HFFc6 (cell line): ENCODE measurements around the gene STX8. TPM values are rescaled to one million over a fixed set of nuclear protein-coding genes. Genes with fewer than 3 reads are reported as not detected.

Experiments
- DNase-seq: peaks from one replicate; pipeline ENCODE4 v3.0.0-alpha.2; 2018
- H3K27ac Mint-ChIP-seq: 2 replicates; pipeline ENCODE4 v1.8.0; 2020; ENCODE audit warnings: mild to moderate bottlenecking, mixed read lengths
- H3K27me3 Mint-ChIP-seq: 2 replicates; pipeline ENCODE4 v1.8.0; 2021; ENCODE audit warnings: mild to moderate bottlenecking, moderate library complexity, mixed read lengths; ENCODE audit not compliant: insufficient read depth
- H3K36me3 Mint-ChIP-seq: 2 replicates; pipeline ENCODE4 v1.8.0; 2021; ENCODE audit warnings: low read depth, mixed read lengths
- H3K4me1 Mint-ChIP-seq: 2 replicates; pipeline ENCODE4 v1.8.0; 2020; ENCODE audit warnings: low read depth, mixed read lengths
- H3K4me3 Mint-ChIP-seq: 2 replicates; pipeline ENCODE4 v1.8.0; 2020; ENCODE audit warnings: mild to moderate bottlenecking, moderate library complexity, mixed read lengths
- H3K9me3 Mint-ChIP-seq: 2 replicates; pipeline ENCODE4 v1.8.0; 2020; ENCODE audit warnings: mild to moderate bottlenecking, mixed read lengths
- total RNA-seq, 6 experiments: library from RNA; stranded (reverse); fragmentation: NEBNext Ultra II Directional; extraction: Animal tissue kit (Norgen Biotek cat#: 25700); gene quantifications; 2 replicates in 1 of 6; 3 replicates in 5 of 6; pipeline ENCODE4 v1.2.3, GENCODE V29; 2021
- TF ChIP-seq, protein P1 (sequence below): fragments of 200-600 bp; sonication (generic); IDR thresholded peaks from 2 replicates; pipeline ENCODE4 v1.5.0; 2021; ENCODE audit warnings: antibody characterized with exemption, mild to moderate bottlenecking

The STX8 gene
- total RNA-seq, 6 experiments from 2014 or later: 48.9 to 73.8 (median 60.9) TPM

- H3K9me3 Mint-ChIP-seq: peaks cover 50% of the 10 kb centered on the region
- H3K36me3 Mint-ChIP-seq: peaks cover 9% of the 10 kb centered on the region; the same call in 1 of the 2 replicates
- no peak for DNase-seq
- H3K27me3 Mint-ChIP-seq: peaks cover 7% of the 10 kb centered on the region
- H3K27ac Mint-ChIP-seq: no peak overlapping the region
- no peak overlapping the region for H3K4me3 Mint-ChIP-seq
- no peaks in the 10 kb centered on the region for H3K4me1 Mint-ChIP-seq
- TF ChIP-seq, protein P1, sequence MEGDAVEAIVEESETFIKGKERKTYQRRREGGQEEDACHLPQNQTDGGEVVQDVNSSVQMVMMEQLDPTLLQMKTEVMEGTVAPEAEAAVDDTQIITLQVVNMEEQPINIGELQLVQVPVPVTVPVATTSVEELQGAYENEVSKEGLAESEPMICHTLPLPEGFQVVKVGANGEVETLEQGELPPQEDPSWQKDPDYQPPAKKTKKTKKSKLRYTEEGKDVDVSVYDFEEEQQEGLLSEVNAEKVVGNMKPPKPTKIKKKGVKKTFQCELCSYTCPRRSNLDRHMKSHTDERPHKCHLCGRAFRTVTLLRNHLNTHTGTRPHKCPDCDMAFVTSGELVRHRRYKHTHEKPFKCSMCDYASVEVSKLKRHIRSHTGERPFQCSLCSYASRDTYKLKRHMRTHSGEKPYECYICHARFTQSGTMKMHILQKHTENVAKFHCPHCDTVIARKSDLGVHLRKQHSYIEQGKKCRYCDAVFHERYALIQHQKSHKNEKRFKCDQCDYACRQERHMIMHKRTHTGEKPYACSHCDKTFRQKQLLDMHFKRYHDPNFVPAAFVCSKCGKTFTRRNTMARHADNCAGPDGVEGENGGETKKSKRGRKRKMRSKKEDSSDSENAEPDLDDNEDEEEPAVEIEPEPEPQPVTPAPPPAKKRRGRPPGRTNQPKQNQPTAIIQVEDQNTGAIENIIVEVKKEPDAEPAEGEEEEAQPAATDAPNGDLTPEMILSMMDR: no peak
Observed at GRCh38 chr17:9213303-9213640, 362.3 kb downstream of the STX8 start.

DNA sequence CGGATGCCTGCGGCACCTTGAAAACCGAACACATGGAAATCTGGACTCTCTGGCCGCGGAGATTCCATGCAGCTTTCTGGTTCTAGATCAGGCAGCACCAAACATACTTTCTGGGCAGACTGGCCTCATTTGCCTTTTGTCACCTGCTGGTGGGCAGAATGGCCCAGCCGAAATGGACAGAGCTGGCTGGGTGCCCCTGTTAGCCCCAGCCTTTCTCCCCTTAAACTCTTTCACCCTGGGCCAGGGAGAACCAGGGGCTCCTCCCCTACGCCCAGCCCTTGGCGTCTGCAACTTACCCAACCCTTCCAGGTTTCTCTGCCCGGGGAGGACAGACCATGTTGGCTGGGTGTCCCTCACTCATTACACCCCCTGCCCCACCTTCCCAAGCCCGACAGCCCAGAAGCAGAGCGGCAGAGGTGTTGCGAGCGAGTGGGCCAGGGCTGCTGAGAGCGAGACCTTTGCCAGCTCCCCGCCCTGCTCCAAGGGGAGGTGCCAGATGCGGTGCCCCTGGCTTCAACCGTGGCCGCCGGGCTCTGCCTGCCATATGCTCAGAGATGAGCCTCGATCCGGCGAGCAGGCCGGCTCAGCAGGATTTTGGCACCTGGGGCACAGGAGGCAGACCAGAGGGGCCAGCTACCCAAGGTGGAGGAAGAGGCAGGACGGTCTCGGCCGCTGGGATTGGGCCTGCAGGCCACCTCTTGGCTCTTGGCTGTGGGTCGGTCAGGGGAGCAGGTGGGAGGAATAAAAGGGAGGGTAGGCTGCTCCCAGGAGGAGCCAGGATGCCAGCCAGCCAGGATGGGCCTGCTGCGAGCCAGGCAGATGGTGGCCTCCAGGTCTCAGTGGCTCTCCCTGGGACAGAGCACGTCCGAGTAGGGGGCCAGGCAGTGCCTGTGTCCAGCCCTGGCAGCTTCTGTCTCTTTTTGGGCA lies 363.0 kb downstream of the STX8 start:
- Mint-ChIP-seq H3K4me1 (no peaks in the 10 kb centered on the region), H3K4me3 (no peak overlapping the region), H3K36me3 (peaks cover 9% of the 10 kb centered on the region; the same call in 1 of the 2 replicates), H3K27me3 (peaks cover 5% of the 10 kb centered on the region), H3K9me3 (peaks cover 44% of the 10 kb centered on the region), H3K27ac (no peak overlapping the region)
- TF ChIP-seq, protein P1: no peak
- no peak for DNase-seq

DNA sequence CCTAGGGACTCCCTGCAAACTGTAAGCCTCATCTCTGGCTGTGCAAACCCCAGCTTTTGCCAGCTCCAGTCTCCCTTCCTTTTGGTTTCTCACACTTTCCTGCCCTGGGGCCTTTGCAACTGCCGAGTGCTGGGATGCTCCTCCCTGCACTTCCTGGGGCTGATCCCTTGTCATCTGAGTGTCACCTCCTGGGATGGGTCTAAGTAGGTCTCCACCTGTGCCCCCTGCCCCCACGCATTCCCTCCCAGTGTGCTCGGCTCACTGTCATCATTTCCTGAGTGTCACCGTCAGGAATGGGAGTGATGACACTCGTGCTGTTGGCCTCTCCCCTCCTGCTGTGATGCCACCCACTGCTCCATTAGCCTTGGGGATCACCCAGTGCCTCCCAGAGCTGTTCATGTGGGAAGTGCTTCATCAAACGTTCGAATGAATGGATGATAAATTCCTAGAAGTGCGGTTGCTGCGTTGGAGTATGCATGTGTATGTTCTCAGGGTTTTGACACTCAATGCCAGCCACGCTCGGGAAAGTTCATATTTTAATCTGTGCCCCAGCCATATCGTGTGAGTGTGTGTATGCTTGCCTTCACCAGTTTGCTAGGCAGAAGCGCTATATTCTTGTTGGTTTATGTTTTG lies 364.4 kb downstream of the STX8 start:
- DNase-seq: no peak
- peaks cover 8% of the 10 kb centered on the region for H3K4me1 Mint-ChIP-seq
- H3K27ac Mint-ChIP-seq: no peak overlapping the region
- TF ChIP-seq, protein P1: no peak
- no peak overlapping the region for H3K4me3 Mint-ChIP-seq
- H3K9me3 Mint-ChIP-seq: peaks cover 30% of the 10 kb centered on the region
- H3K27me3 Mint-ChIP-seq: peaks cover 7% of the 10 kb centered on the region
- peaks cover 8% of the 10 kb centered on the region; the same call in 1 of the 2 replicates for H3K36me3 Mint-ChIP-seq

- H3K27me3 Mint-ChIP-seq: peaks cover 9% of the 10 kb centered on the region
- H3K36me3 Mint-ChIP-seq: no peaks in the 10 kb centered on the region
- H3K4me1 Mint-ChIP-seq: peaks cover 8% of the 10 kb centered on the region
- H3K9me3 Mint-ChIP-seq: peaks cover 19% of the 10 kb centered on the region
- TF ChIP-seq, protein P1: no peak
- no peak overlapping the region for H3K4me3 Mint-ChIP-seq
- no peak overlapping the region for H3K27ac Mint-ChIP-seq
- no peak for DNase-seq
Observed at GRCh38 chr17:9209781-9210370, 365.7 kb downstream of the STX8 start.

DNA sequence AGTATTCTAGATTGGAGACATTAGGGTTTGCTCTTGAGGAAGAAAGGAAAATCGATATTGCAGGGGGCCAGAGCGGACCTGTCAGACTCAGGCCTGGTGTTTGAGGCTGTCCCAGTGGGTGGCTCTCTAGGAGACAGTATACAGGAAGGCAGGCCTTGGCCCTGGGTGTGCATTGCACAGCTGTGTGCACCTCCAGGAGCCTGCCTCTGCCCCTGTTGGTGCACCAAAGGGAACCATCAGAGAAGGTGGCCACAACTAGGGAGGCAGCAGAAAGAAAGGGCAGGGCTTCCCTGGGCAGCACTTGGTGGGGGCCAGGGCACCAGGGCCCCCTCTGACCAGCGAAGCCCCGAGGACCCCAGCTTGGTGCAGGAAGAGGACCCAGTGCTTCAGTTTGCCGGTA lies 366.3 kb downstream of the STX8 start:
- no peaks in the 10 kb centered on the region for H3K36me3 Mint-ChIP-seq
- H3K9me3 Mint-ChIP-seq: peaks cover 21% of the 10 kb centered on the region
- H3K4me3 Mint-ChIP-seq: no peak overlapping the region
- H3K4me1 Mint-ChIP-seq: peaks cover 8% of the 10 kb centered on the region
- DNase-seq: no peak
- TF ChIP-seq, protein P1: no peak
- H3K27ac Mint-ChIP-seq: no peak overlapping the region
- H3K27me3 Mint-ChIP-seq: peaks cover 9% of the 10 kb centered on the region
